GM12878 (cell line): ENCODE data around the gene PROCA1. TPM values are rescaled to one million over a fixed set of nuclear protein-coding genes. Genes with fewer than 3 reads are reported as not detected.
A peak's percentile ranks its signal among the peaks of the same experiment; 100 is the strongest.

Experiments used
- ATAC-seq: fragments of 200-7000 bp; cut with Tn5 transposase; 3 replicates; pipeline ENCODE4 v1.9.1; 2020; ENCODE audit warnings: mild to moderate bottlenecking, moderate library complexity
- BruUV-seq: library from RNA; stranded (reverse); fragments of 400-500 nt; replicated peaks from 2 replicates; lab custom pipeline; 2021; lab: Mats Ljungman, UMichigan
- CTCF ChIA-PET: fragments of 300-600 bp; sonication (Branson Sonifier 250); formaldehyde crosslinking; extraction: SDS; loops from one replicate; lab custom pipeline; 2021; ENCODE audit warnings: inconsistent platforms; lab: Yijun Ruan, JAX
- POLR2A ChIA-PET: fragments of 350-600 bp; formaldehyde crosslinking; extraction: SDS; loops from one replicate; lab custom pipeline; 2021; ENCODE audit warnings: inconsistent platforms; lab: Charles Lee
- RAD21 ChIA-PET: fragments of 300-600 bp; sonication (Branson Sonifier 250); formaldehyde crosslinking; loops from one replicate; lab custom pipeline; 2023; ENCODE audit warnings: antibody characterized with exemption; ENCODE audit not compliant: unreplicated experiment; lab: Charles Lee
- SMC1A ChIA-PET: fragments of 300-600 bp; sonication (Branson Sonifier 250); formaldehyde crosslinking; loops from one replicate; lab custom pipeline; 2023; ENCODE audit not compliant: unreplicated experiment, uncharacterized antibody; lab: Charles Lee
- DNase-seq: peaks from one replicate; pipeline ENCODE4 v3.0.0-alpha.2; 2011; ENCODE audit warnings: low read depth, low spot score
- FAIRE-seq: peaks from 3 replicates; lab custom pipeline; 2011; peaks lifted over from hg19 to GRCh38; lab: Jason Lieb, UNC
- H2AFZ ChIP-seq: 2 replicates; pipeline ENCODE4 v1.6.0; 2011; ENCODE audit warnings: low read depth, low read length, control low read depth; ENCODE audit not compliant: control insufficient read depth
- H3K27ac ChIP-seq: 2 replicates; pipeline ENCODE4 v1.5.1; 2011; ENCODE audit warnings: control low read depth; ENCODE audit not compliant: control insufficient read depth, insufficient read depth
- H3K27me3 ChIP-seq, 2 experiments: replicated peaks in 1 of 2; 2 replicates each; pipeline versions ENCODE4 v1.6.0 to v1.6.1; 2011; ENCODE audit warnings: low read length in 1 of 2; ENCODE audit not compliant: control insufficient read depth in 2 of 2, insufficient read depth in 2 of 2
- H3K36me3 ChIP-seq, 2 experiments: 2 replicates each; pipeline ENCODE4 v1.5.1; 2011; ENCODE audit warnings: low read length in 1 of 2; ENCODE audit not compliant: control insufficient read depth in 2 of 2, insufficient read depth in 2 of 2
- H3K4me1 ChIP-seq: 2 replicates; pipeline ENCODE4 v1.6.1; 2011; ENCODE audit warnings: mild to moderate bottlenecking, low read length, moderate library complexity, mixed read lengths; ENCODE audit not compliant: control insufficient read depth, insufficient read depth
- H3K4me2 ChIP-seq: 2 replicates; pipeline ENCODE4 v1.6.0; 2011; ENCODE audit warnings: control low read depth; ENCODE audit not compliant: control insufficient read depth, insufficient read depth
- H3K4me3 ChIP-seq: fragments of 200-600 bp; sonication (generic); 2 replicates; pipeline ENCODE4 v1.5.1; 2016
- H3K79me2 ChIP-seq: 2 replicates; pipeline ENCODE4 v1.6.0; 2011; ENCODE audit warnings: low read length; ENCODE audit not compliant: control insufficient read depth, insufficient read depth
- H3K9ac ChIP-seq: 2 replicates; pipeline ENCODE4 v1.8.0; 2011; ENCODE audit warnings: low read length, control low read depth, mixed read lengths; ENCODE audit not compliant: control insufficient read depth, insufficient read depth
- H3K9me3 ChIP-seq: replicated peaks from 3 replicates; pipeline ENCODE4 v1.5.1; 2011; ENCODE audit warnings: mild to moderate bottlenecking, low read length; ENCODE audit not compliant: control insufficient read depth, insufficient read depth
- H4K20me1 ChIP-seq: 2 replicates; pipeline ENCODE4 v1.6.0; 2011; ENCODE audit not compliant: control insufficient read depth, insufficient read depth
- ATF7 ChIP-seq: fragments of 450-650 bp; IDR thresholded peaks from 2 replicates; pipeline ENCODE4 v1.6.1; 2016; ENCODE audit warnings: low read depth, mild to moderate bottlenecking
- BCL11A ChIP-seq: IDR thresholded peaks from 2 replicates; pipeline ENCODE4 v1.6.1; 2011; ENCODE audit warnings: low read depth, low read length
- BHLHE40 ChIP-seq, 2 experiments: fragments of 450-650 bp in 1 of 2; IDR thresholded peaks; 2 replicates each; pipeline ENCODE4 v1.6.1; 2011 to 2017; ENCODE audit warnings: low read depth in 2 of 2, borderline replicate concordance in 1 of 2, improper control_type of control experiment in 1 of 2, low read length in 1 of 2, mild to moderate bottlenecking in 1 of 2
- CBFB ChIP-seq: IDR thresholded peaks from 2 replicates; pipeline ENCODE4 v1.6.1; 2016; ENCODE audit warnings: antibody characterized with exemption, low read depth
- CREM ChIP-seq: IDR thresholded peaks from 2 replicates; pipeline ENCODE4 v1.6.1; 2014; ENCODE audit warnings: antibody characterized with exemption, low read depth
- EGR1 ChIP-seq, 2 experiments: IDR thresholded peaks; 1 replicate in 1 of 2; 2 replicates in 1 of 2; pipeline ENCODE4 v1.6.1; 2011 to 2012; ENCODE audit warnings: low read depth in 2 of 2, low read length in 2 of 2, borderline replicate concordance in 1 of 2, mild to moderate bottlenecking in 1 of 2, moderate library complexity in 1 of 2
- ELK1 ChIP-seq: IDR thresholded peaks from 2 replicates; pipeline ENCODE4 v1.6.1; 2012; ENCODE audit warnings: low read depth, low read length, improper control_type of control experiment
- EP300 ChIP-seq, 2 experiments: fragments of 150-350 bp in 1 of 2; IDR thresholded peaks; 2 replicates each; pipeline ENCODE4 v1.6.1; 2011 to 2012; ENCODE audit warnings: low read depth in 2 of 2, low read length in 2 of 2, borderline replicate concordance in 1 of 2, improper control_type of control experiment in 1 of 2, inconsistent platforms in 1 of 2; ENCODE audit not compliant: control insufficient read depth in 1 of 2
- JUNB ChIP-seq: IDR thresholded peaks from 2 replicates; pipeline ENCODE4 v1.6.1; 2016; ENCODE audit warnings: antibody characterized with exemption, mild to moderate bottlenecking
- MEF2B ChIP-seq: fragments of 450-650 bp; IDR thresholded peaks from 2 replicates; pipeline ENCODE4 v1.6.1; 2018; ENCODE audit warnings: mild to moderate bottlenecking, moderate library complexity; ENCODE audit not compliant: partially characterized antibody, poor library complexity, severe bottlenecking
- NBN ChIP-seq: fragments of 450-650 bp; IDR thresholded peaks from 2 replicates; pipeline ENCODE4 v1.6.1; 2016
- RELA ChIP-seq: fragments of 450-650 bp; IDR thresholded peaks from 2 replicates; pipeline ENCODE4 v1.8.0; 2014; ENCODE audit warnings: borderline replicate concordance; ENCODE audit not compliant: partially characterized antibody
- SPI1 ChIP-seq: IDR thresholded peaks from 2 replicates; pipeline ENCODE4 v1.6.1; 2011; ENCODE audit warnings: low read depth, mild to moderate bottlenecking, low read length, moderate library complexity, borderline replicate concordance; ENCODE audit not compliant: insufficient read depth
- SREBF1 ChIP-seq: IDR thresholded peaks from 2 replicates; pipeline ENCODE4 v1.6.1; 2012; ENCODE audit warnings: mild to moderate bottlenecking, low read length
- TBL1XR1 ChIP-seq: IDR thresholded peaks from 2 replicates; pipeline ENCODE4 v1.6.1; 2012; ENCODE audit warnings: low read depth, low read length, improper control_type of control experiment
- ZBED1 ChIP-seq: IDR thresholded peaks from 2 replicates; pipeline ENCODE4 v1.6.1; 2016; ENCODE audit warnings: borderline replicate concordance
- ZNF687 ChIP-seq: fragments of 450-650 bp; IDR thresholded peaks from 2 replicates; pipeline ENCODE4 v1.6.1; 2017; ENCODE audit warnings: mild to moderate bottlenecking, moderate library complexity
- ZZZ3 ChIP-seq: IDR thresholded peaks from 2 replicates; pipeline ENCODE4 v1.6.1; 2011; ENCODE audit warnings: low read depth; ENCODE audit not compliant: control insufficient read depth, insufficient read length
- WGBS: methylation state at CpG from one replicate; pipeline ENCODE4 v1.1.6; 2016; ENCODE audit warnings: low lambda C conversion rate; ENCODE audit not compliant: insufficient replicate concordance, insufficient coverage; ENCODE audit errors: missing lambda C conversion rate; 5-methylcytosine and 5-hydroxymethylcytosine counted together
- in situ Hi-C: fragments of 300-500 bp; cut with MboI; formaldehyde crosslinking; loops from 9 replicates; pipeline ENCODE4 v1.14.3; 2018; ENCODE audit warnings: mixed read lengths
- intact Hi-C: fragments of 100-400 bp; cut with micrococcal nuclease; formaldehyde crosslinking; loops from one replicate; pipeline ENCODE4 v1.14.2; 2022; ENCODE audit not compliant: unreplicated experiment
- polyA plus RNA-seq, 11 experiments: library from polyadenylated mRNA; depleted of rRNA in 4 of 11; unstranded in 6 of 11; stranded (reverse) in 5 of 11; fragments of >200 nt; fragmentation: Nextera tagmentation in 4 of 11; fragmentation: Illumina TruSeq in 1 of 11; extraction: Ambion mirVana in 4 of 11; extraction: Trizol in 1 of 11; gene quantifications; 1 replicate in 1 of 11; 2 replicates in 10 of 11; pipeline versions ENCODE4 v1.2.1 to v1.2.3, GENCODE V29; 2011 to 2016; ENCODE audit warnings: inconsistent platforms in 2 of 11, missing spikeins in 2 of 11, low read depth in 1 of 11
- total RNA-seq, 4 experiments: library from RNA; depleted of rRNA in 3 of 4; stranded (reverse); fragments of >200 nt in 3 of 4; fragmentation: Illumina TruSeq in 1 of 4; extraction: Trizol in 1 of 4; gene quantifications; 2 replicates each; pipeline versions ENCODE4 v1.2.1 to v1.2.3, GENCODE V29; 2013 to 2021

PROCA1 gene
- total and polyA plus RNA-seq, 10 of the 15 experiments (the other 5 are each of a cell fraction or from before 2014, with no cell fraction given), result 0.35 to 4.8 (median 1.4) TPM

- Histone ChIP-seq H3K27me3 (no peaks in the 10 kb centered on the region), H3K9ac (peak overlapping the region; percentile 73), H3K4me3 (peak overlapping the region; percentile 60), H3K4me2 (peak overlapping the region; percentile 76), H3K9me3 (peaks cover 8% of the 10 kb centered on the region; the same call in 2 of the 3 replicates), H3K36me3 (peaks cover 0 to 7% of the 10 kb centered on the region in 2 experiments; a peak in 2 of 4 replicates), H3K79me2 (peaks cover 32% of the 10 kb centered on the region), H2AFZ (no peak overlapping the region; the same call in 1 of the 2 replicates), H3K4me1 (peaks cover 74% of the 10 kb centered on the region), H4K20me1 (no peaks in the 10 kb centered on the region), H3K27ac (peak overlapping the region; percentile 96)
- FAIRE-seq (no peak), DNase-seq (peak; percentile 72), ATAC-seq (peak; percentile 51)
- ChIA-PET POLR2A (interaction anchor here (0.6 to 15.2 kb wide), 2 partner anchors 11 to 22 kb away, joined by 4 to 485 read pairs; partner anchors contain the start of genes NEK8, RPL23A and TLCD1), RAD21 (interaction anchor here (0.9 to 17.4 kb wide), 3 partner anchors 10 to 19 kb away, joined by 6 to 375 read pairs (median 7); partner anchors contain the start of genes NEK8, RPL23A and TLCD1), SMC1A (interaction anchor here (0.9 to 17.8 kb wide), 4 partner anchors 10 to 210 kb away, joined by 3 to 326 read pairs (median 5); partner anchors contain the start of genes NEK8, RPL23A and TLCD1), CTCF (interaction anchor here (1.1 to 7.4 kb wide), 4 partner anchors 11 to 25 kb away, joined by 3 to 95 read pairs (median 5); partner anchors contain the start of genes NEK8 and TLCD1)
- intact Hi-C loops, result loop anchor here (1.0 kb wide), 1 partner anchor 11 kb away; the partner anchor contains the start of gene NEK8
- in situ Hi-C loops, result loop anchor here (25.0 kb wide), 1 partner anchor 1277 kb away; the partner anchor contains the start of gene KSR1
- 15% methylated on average over 10 of the region's 10 CpGs for WGBS
- no TSS peak for BruUV-seq
- TF ChIP-seq ZNF687 (no peak), CBFB (peak; percentile 91), ELK1 (no peak), EP300 (IDR thresholded peaks at IDR 0.05; ENCODE audit: borderline replicate concordance in 1 of 2, control insufficient read depth in 1 of 2, low read depth in 2 of 2, low read length in 2 of 2) (peak; percentile 37 to 62; a peak in 3 of 4 replicates), ATF7 (peak; percentile 51; the same call in 1 of the 2 replicates), RELA (peak; percentile 97), EGR1 (IDR thresholded peaks at IDR 0.05; ENCODE audit: borderline replicate concordance in 1 of 2, low read depth in 2 of 2, low read length in 2 of 2) (peak in 1 of 2 experiments; percentile 83; a peak in 2 of 3 replicates), SREBF1 (no peak), NBN (peak; percentile 28; the same call in 1 of the 2 replicates), JUNB (peak; percentile 43), BHLHE40 (IDR thresholded peaks at IDR 0.05; ENCODE audit: borderline replicate concordance in 1 of 2, low read depth in 2 of 2, low read length in 1 of 2) (peak; percentile 79 to 91), MEF2B (peak; percentile 18), SPI1 (peak; percentile 80), BCL11A (peak; percentile 73), ZBED1 (peak; percentile 71), CREM (peak; percentile 79), ZZZ3 (no peak), TBL1XR1 (peak; percentile 86)
Observed at GRCh38 chr17:28738680-28739384, 27.1 kb upstream of the PROCA1 start.
